Loucy (cell line): Measurements from ENCODE around the gene ARHGAP25.

ENCODE experiments used
- EZH2phosphoT487 ChIP-seq: fragments of 200-600 bp; IDR thresholded peaks from 2 replicates; pipeline ENCODE4 v1.6.1; 2018; ENCODE audit warnings: antibody characterized with exemption, mild to moderate bottlenecking, moderate library complexity, borderline replicate concordance
- TF ChIP-seq, protein P1 (sequence below): fragments of 200-600 bp; sonication (generic); conservative IDR thresholded peaks from 2 replicates; pipeline ENCODE4 v1.5.1; 2014; ENCODE audit warnings: mild to moderate bottlenecking, antibody characterized with exemption, low read length

DNA sequence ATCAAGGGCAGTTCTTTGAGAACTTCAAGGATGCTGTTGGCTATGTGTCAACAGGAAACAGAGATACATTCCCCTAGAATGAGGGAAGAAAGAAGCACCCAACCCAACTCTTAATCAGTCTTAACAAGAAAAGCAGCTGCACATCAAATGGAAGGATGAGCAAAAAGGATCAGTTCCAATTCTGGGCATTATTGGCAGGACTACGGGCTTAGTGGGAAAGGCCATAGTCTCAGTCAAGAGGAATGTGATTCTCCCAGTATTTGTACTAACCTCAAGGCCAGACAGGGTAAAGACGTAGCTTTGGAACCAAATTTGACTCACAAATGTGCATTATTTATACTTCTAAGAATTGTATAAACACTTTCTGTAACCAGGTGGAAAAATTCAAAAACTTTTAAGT, 118.4 kb downstream of the ARHGAP25 start:
- TF ChIP-seq, protein P1, sequence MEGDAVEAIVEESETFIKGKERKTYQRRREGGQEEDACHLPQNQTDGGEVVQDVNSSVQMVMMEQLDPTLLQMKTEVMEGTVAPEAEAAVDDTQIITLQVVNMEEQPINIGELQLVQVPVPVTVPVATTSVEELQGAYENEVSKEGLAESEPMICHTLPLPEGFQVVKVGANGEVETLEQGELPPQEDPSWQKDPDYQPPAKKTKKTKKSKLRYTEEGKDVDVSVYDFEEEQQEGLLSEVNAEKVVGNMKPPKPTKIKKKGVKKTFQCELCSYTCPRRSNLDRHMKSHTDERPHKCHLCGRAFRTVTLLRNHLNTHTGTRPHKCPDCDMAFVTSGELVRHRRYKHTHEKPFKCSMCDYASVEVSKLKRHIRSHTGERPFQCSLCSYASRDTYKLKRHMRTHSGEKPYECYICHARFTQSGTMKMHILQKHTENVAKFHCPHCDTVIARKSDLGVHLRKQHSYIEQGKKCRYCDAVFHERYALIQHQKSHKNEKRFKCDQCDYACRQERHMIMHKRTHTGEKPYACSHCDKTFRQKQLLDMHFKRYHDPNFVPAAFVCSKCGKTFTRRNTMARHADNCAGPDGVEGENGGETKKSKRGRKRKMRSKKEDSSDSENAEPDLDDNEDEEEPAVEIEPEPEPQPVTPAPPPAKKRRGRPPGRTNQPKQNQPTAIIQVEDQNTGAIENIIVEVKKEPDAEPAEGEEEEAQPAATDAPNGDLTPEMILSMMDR: no peak
- no peak for TF ChIP-seq EZH2phosphoT487
